HEK293T (cell line): Measurements from ENCODE around the gene ANO5.

Source experiments
- BHLHE40 ChIP-seq: fragments of 450-650 bp; IDR thresholded peaks from 2 replicates; pipeline ENCODE4 v1.6.1; 2016; ENCODE audit warnings: mild to moderate bottlenecking, moderate library complexity, borderline replicate concordance
- FOXA1 ChIP-seq: fragments of 450-650 bp; IDR thresholded peaks from 2 replicates; pipeline ENCODE4 v1.6.1; 2016; ENCODE audit warnings: mild to moderate bottlenecking
- NFRKB ChIP-seq: fragments of 450-650 bp; IDR thresholded peaks from 2 replicates; pipeline ENCODE4 v1.6.1; 2016; ENCODE audit warnings: mild to moderate bottlenecking, moderate library complexity
- SP1 ChIP-seq: fragments of 450-650 bp; IDR thresholded peaks from 2 replicates; pipeline ENCODE4 v1.6.1; 2017
- ZNF384 ChIP-seq: fragments of 450-650 bp; IDR thresholded peaks from 2 replicates; pipeline ENCODE4 v1.6.1; 2016

DNA sequence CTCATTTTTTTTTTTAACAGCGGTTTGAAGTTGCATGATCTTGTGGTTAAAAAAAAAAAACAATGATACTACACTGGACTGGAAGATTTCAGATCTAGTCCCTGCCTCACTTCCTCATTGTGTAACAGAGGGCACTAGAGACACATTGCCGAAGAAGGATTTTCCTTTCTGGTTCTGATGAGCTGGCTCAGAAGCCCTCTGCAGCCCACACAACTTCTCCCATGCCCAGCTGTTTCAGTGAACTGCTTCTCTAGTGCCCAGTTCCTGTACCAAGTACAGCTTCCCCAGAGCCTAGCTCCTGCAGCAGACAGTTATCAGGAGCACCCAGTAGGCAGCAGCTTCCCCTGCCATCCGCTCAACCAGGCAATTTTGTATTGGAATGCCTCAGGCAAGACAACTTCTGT lies 29.5 kb upstream of the ANO5 start:
- TF ChIP-seq FOXA1 (no peak), ZNF384 (no peak), BHLHE40 (no peak), NFRKB (no peak), SP1 (no peak)
